HG02885 (cell line): ENCODE data around the gene SUMF1.

ENCODE experiments used
- ATAC-seq: cut with Tn5 transposase; IDR thresholded peaks from one replicate; pipeline ENCODE4 v1.9.1; 2021; ENCODE audit warnings: mild to moderate bottlenecking; ENCODE audit not compliant: unreplicated experiment, poor library complexity

Gene SUMF1

DNA sequence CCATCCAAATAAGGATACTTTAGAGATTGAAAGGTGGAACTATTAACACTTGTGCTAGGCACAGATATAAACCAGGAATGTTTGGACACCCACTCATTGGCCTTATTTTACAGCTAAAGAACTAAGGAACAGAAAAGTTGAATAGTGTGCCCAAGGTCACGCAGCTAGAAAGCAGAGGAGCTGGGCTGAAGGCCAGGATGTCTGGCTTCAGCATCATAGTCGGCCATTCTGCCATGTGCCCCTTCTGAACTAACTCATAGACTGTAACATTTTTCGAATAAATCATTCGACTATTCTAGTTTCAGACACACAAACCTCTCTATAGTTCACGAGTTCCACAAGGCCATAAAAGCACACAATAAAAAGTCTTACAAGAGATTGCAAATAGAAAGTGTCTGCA, 71.1 kb downstream of the SUMF1 start:
- no peak for ATAC-seq

DNA sequence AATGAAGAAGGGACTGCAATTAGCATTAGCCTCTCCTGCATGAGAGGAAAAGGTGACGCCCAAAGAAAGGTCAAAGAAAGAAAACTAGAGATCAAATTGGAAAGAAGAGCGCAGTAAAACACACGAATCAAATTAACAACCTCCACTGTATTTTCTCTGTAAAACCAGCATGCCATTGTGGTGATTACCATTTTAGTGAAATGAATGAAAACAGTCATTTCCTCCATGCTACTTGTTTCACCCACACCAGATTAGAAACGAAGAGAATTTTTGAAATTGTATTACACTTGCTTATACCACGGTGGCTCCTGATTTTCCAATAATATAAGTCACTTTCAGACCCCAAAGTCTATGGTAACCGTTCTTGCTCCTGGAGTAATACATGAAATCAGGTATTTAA, 71.6 kb downstream of the SUMF1 start:
- ATAC-seq: no peak

DNA sequence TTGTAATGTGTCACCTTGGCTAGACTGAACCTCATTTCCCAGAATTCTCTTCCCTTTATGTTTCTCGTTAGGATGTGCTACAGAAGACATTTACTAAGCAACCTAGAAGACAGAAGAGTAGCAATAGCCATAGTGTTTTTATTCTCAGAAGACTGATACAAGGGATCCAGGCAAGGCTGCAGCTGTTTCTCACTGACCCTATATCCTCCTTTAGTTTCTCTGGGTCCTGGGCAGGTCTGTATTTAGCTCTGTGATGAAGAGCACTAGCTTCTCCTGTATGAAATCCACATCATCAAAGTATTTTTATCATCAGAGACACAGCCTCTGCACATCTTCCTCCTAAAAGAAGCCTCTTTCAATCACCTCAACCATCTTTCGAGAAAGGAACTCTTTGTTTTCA, 72.5 kb downstream of the SUMF1 start:
- ATAC-seq: no peak

DNA sequence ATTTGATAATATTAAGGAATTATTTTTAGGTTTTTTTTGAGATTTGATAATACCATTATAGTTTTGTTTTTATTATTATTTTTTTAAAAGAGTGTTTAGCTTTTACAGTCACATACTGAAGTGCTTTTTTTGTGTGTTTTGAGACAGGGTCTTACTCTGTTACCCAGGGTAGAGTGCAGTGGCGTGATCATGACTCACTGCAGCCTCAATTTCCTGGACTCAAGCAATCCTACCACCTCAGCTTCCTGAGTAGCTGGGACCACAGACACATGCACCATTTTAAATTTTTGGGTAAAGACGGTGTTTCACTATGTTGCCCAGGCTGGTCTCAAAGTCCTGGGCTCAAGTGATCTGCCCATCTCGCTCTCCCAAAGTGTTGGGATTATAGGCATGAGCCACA, 73.0 kb downstream of the SUMF1 start:
- ATAC-seq: no peak

DNA sequence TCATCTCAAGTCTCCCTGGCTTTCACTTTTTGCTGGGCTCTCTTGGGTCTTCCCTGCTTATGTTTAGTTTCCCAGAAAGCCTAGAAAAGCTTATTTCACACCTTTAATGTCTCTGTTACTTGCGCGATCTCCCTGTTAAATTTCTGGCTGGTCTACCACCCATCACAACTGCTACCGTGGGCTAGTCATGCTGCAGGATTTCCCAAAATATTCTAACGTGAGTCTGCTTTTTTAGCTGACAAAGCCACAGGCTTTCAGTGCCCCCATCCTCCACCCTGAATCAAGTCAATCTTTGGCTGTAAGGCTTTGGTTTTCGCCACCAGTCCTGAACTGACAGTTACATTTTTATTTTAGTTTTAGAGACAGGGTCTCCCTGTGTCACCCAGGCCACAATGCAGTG, 74.1 kb downstream of the SUMF1 start:
- no peak for ATAC-seq

DNA sequence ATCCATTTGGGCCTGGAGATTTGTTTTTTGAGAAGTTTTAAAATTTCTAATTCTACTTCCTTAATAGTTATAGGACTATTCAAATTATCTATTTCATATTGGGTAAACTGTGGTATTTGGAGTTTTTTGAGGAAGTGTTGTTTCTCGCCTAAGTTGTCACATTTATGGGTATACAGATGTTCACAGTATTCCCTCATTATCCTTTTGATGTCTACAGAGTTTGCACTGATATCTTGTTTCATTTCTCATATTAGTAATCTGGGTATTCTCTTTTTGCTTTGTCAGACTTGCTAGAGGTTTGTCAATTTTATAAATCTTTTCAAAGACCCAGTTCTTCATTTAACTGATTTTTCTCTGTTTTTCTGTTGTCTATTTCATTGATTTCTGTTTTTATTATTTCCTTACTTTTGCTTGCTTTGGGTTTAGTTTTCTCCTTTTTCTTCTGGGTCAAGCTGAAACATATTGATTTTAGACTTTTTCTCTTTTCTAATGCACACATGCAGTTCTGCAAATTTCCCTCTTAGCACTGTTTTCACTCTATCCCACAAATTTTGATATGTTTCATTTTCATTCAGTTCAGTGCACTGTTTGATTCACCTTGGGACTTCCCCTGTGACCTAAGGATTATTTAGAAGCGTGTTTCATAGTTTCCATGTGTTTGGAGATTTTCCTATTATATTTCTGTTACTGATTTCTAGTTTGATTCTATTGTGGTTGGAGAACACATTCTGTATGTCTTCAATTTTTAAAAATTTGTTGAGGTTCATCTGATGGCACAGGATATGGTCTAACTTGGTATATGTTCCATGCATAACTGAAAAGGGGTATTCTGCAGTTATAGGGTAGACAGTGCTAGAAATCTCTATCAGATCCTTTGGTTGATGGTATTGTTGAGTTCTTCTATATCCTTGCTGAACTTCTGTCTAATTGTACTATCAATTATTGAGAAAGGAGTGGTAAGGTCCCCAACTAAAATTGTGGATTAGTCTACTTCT, 79.6 kb downstream of the SUMF1 start:
- ATAC-seq: peak; percentile 90

DNA sequence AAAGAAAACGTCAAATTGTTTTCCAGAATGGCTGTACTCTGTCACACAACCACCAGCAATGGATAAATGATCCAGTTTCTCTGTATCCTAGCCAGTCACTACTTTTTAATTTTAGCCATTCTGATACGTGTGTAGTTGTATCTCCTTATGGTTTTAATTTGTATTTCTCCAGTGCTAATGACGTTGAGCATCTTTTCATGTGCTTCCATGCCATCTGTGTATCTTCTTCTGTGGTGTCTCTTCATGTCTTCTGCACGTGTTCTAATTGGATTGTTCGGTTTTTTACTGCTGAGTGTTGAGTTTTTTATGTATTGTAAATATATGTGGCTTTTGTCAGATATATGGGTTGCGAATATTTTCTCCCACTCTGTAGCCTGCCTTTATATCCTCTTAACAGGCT, 81.9 kb downstream of the SUMF1 start:
- no peak for ATAC-seq

DNA sequence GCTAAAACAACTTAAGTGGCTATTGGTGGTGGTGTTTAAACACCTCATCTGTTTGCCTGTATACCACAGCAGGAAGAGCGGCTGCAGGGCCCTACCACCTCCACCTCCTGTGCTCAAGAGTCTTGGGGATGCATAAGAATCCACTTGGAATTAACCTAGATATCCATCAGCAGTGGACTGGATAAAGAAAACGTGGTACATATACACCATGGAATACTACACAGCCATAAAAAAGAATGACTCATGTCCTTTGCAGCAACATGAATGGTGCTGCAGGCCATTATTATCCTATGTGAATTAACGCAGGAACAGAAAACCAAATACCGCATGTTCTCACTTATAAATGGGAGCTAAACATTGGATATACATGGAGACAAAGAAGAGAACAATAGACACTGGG, 87.1 kb downstream of the SUMF1 start:
- no peak for ATAC-seq

DNA sequence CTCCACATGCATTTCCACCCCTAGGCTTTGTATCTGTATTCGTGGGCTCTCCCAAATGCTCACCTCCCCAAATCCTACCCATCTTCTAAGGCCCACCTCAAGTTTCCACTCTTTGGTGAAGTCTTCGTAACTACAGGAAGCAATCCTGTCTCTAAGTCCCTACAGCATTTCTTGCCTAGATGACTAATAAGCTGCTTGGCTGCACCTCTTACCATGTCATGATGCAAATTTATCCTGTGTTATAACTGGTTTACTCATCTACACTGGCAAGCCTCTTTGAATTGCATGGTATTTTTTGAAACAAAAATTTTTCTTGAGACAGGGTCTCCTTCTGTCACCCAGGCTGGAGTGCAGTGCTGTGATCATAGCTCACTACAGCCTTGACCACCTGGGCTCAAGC, 90.6 kb downstream of the SUMF1 start:
- no peak for ATAC-seq

DNA sequence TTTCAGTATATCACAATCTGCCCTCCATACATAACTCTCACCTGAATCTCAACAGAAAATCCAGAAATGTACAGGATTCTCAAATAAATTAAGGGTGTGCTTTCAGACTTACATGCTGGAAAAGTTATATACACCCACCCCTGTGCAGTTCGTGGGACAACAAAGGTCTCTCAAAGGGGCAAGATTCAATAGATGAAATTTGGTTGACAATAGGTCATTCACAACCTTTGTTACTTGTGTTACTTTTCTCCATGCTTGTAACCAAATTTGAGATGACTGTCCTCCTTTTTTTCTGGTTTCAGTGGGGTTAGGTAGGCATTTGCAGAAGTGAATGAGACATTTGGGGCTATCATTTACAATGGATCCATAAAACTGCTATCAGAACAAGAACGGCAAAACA, 91.2 kb downstream of the SUMF1 start:
- ATAC-seq: no peak

DNA sequence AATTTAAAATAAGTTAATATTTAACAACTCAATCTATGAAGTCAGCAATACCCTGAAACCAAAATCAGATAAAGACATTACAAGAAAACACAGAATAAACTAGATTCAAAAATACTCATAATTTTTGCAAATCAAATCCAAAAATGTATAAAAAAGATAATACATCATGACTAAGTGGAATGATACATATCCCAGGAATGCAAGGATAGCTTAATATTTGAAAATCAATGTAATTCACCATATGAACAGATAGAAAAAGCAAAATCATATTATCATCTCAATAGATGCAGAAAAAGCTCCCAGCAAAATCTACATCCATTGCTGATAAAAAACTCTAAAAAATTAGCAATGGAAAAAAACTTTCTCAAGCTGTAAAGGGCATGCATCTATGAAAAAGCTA, 93.4 kb downstream of the SUMF1 start:
- no peak for ATAC-seq

DNA sequence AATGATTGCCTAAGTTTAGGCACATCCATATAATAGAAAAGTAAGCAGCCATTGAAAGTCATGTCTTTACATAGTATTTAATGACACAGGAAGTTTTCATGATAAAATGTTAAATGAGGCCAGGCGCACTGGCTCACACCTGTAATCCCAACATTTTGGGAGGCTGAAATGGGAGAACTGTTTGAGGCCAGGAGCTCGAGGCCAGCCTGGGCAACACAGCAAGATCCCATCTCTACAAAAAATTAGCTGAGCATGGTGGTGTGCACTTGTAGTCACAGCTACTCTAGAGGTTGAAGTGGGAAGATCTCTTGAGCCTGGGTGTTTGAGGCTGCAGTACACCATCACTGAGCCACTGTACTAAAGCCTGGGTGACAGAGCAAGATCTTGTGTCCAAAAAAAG, 104.5 kb downstream of the SUMF1 start:
- ATAC-seq: no peak

DNA sequence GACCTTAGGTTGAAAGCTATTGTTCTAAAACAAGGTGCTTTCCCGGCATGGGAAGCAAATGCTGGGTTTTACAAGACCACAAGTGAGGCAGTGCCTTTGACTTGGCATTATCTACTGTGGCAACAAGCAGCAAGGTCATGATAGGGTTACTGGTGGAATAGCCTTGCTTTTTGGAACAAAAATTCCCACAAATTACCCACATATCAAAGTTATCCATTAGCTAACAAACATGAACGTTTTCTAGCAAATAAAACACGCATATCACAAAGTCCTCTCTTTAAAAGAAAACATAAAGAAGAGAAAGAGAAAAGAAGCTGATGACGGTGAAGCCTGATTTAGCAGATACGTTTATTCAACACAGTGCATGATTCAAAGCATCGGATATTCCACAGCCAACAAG, 106.3 kb downstream of the SUMF1 start:
- ATAC-seq: no peak

DNA sequence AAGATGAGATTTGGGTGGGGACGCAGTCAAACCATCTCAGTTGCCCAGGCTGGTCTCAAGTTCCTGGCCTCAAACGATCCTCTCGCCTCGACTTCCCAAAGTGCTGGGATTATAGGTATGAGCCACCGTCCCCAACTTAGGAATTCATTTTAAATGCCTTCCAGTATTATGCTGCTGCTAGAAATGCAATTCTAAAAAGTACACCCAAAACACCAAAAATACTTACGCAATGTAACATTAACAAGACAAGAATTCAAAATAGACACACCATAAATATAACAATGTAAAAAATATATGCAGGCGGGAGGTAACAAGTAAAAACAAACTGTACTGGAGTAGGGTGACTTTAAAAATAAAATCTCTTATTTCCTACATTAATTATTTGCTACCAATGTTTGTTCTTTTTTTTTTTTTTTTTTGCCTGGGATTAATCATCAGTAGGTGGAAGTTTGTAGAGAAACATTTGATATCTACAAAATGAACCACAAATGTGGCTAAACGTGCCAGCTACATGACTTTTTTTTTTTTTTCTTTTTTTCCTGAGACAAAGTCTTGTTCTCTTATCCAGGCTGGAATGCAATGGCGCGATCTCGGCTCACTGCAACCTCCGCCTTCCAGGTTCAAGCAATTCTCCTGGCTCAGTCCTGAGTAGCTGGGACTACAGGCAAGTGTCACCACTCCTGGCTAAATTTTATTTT, 107.1 kb downstream of the SUMF1 start:
- no peak for ATAC-seq

DNA sequence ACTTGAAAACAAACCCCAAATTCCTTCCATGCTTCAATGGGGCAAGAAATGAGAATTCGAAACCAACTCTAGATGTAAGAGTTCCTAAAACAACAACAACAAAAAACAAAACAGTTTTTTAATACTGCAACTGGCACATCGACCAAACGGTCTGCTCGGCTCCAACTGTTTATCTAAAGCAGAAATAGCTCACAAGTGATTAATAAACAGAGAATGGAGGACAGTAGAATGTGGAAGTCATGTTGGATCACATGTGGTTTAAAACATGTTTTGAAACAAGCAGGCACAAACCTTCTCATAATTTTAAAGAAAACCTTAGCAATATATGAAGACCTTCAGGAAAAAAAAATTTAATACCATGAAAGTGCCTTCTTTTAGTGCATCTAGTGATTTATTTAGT, 108.8 kb downstream of the SUMF1 start:
- ATAC-seq: no peak

DNA sequence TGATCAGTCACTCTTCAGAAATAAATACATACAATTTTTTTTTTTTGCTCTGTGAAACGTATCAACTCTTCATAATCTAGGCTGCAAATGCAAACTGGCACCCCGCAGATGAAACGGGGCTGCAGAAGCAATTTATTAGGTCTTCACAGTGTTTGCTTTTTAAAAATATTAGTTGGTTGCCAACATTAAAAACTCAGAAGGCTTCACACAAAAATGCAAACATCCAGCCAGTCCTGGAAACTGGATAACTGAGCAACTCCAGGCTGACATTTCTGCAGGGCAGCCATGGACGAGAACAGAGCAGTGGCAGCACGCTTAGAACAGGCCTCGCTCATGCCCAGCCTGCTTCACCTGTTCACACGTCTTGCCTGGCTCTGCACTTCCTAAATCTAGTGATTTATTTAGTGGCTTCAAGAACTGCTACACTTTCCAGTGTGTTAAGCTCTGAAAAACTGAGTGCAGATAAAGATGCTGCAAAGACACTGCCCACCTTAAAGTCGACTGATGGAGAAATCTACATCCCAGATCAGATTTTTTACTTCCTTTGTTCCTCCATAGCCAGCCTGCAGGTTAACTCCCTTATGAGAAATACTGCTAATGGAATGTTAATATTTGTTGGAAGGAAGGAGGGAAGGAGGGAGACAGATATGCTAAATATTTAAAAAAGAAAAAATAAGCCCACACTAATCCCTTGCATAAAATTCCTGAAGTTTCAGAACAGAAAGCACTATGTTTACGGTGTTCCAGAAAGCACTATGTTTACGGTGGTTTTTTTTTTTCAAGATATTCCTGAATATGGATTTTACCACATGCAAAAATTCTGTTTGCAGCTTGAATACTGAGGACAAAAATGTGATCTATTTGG, 110.3 kb downstream of the SUMF1 start:
- no peak for ATAC-seq

DNA sequence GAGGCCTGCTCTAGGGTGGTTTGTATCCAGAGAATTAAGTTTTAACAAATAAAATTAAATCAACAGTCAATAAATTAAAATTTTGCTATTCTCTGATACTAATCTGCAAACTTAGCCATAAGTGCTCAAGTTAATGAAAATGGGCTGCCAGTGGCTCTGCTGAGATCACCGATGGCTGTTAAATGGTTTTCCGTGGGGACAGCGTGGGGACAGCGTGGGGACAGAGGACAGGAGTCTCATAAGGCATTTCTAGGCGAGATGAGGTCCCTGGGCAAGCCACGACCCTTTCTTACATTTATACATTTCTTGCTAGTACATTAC, 110.9 kb downstream of the SUMF1 start:
- no peak for ATAC-seq

DNA sequence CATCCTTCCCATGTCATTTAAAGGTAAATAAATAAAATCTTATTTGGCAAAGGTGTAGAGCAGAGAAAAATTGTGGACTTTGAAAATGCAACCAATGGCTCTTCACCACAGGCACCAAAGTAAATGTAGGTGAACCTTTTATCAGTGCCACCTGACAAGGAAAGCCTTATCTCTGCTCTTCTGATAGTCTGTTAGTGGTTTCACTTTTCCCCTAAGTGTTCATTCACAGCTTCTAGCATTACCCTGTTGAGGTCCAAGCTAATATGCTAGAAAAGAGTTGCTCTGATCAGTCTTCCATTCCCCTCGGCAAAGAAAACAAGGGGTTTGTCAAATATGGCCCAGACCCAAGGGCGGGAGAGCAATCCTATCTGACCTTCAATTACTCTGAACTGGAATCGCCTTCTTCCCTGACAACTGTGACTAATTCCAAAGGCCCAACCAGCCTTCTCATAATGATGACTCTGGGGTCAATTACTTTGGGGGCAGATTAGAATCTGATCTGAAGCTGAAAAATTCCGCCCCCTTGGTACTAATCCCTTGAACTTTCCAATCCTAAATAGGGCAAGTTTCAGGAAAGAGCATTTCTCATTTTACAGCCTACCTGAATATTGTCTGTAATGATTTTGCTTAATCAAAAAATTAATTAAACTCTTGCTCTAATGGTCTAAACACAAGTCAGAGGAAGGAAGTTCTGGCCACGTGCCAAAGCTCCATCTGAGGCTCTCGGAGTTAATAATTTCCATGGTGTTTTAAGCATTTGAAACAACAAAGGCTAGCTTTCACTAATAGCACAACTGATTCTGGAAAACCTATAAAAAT, 111.5 kb downstream of the SUMF1 start:
- no peak for ATAC-seq

DNA sequence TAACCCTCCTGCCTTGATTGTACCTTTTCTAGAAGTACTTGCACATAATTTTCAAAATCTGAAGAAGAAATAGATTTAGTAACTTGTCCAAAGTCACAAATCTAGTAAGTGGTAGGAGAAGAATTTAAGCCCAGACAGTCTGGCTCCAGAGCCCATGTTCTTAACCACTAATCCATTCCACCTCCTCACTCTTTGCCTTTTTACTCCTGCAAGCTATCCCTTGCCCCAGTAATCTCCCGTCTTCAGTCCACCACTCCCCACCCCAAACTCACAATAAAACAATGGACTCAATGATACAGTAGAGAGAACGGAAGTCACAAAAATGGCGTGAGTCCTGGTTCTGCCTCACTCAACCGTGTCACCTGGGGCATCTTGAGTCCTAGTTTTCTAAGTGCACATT, 115.2 kb downstream of the SUMF1 start:
- ATAC-seq: no peak
